GM18858 (cell line): ENCODE measurements around the gene ZNF354B.
"Not testable (repeated sequence)": the region's sequence is repeated elsewhere in the genome, so short reads cannot be mapped to it uniquely, and the experiment has no call there.

Source experiments
- ATAC-seq: cut with Tn5 transposase; IDR thresholded peaks from one replicate; pipeline ENCODE4 v1.9.1; 2021; ENCODE audit not compliant: unreplicated experiment

The ZNF354B gene

GRCh38 chr5:178859625-178860521 is at the start of gene ZNF354B:
Gene ZNF354B, plus strand, starts transcription at chr5:178859953. Its CDS starts 1,095 bp downstream, at chr5:178861048.
- ATAC-seq: peak; percentile 98

GRCh38 chr5:178817506-178817905 is 42.2 kb upstream of the ZNF354B start:
- no peak for ATAC-seq

- ATAC-seq: no peak
Observed at GRCh38 chr5:178818094-178818493, 41.7 kb upstream of the ZNF354B start.

GRCh38 chr5:178820001-178820400 is 39.8 kb upstream of the ZNF354B start:
- ATAC-seq: no peak

- ATAC-seq: no peak
Observed at GRCh38 chr5:178825444-178825843, 34.3 kb upstream of the ZNF354B start.

GRCh38 chr5:178826216-178826615 is 33.5 kb upstream of the ZNF354B start:
- ATAC-seq: no peak

GRCh38 chr5:178827636-178828035 is 32.1 kb upstream of the ZNF354B start:
- ATAC-seq: no peak

- ATAC-seq: no peak
Observed at GRCh38 chr5:178831049-178831448, 28.7 kb upstream of the ZNF354B start.

- ATAC-seq: no peak
Observed at GRCh38 chr5:178832618-178833201, 27.0 kb upstream of the ZNF354B start.

GRCh38 chr5:178836628-178837027 is 23.1 kb upstream of the ZNF354B start:
- no peak for ATAC-seq

- ATAC-seq: not testable (repeated sequence)
Observed at GRCh38 chr5:178838695-178839318, 20.9 kb upstream of the ZNF354B start.

- ATAC-seq: no peak
Observed at GRCh38 chr5:178839319-178839704, 20.4 kb upstream of the ZNF354B start.

GRCh38 chr5:178840399-178840798 is 19.4 kb upstream of the ZNF354B start:
- ATAC-seq: not testable (repeated sequence)

- no peak for ATAC-seq
Observed at GRCh38 chr5:178849316-178849715, 10.4 kb upstream of the ZNF354B start.

GRCh38 chr5:178851951-178852350 is 7.8 kb upstream of the ZNF354B start:
- no peak for ATAC-seq

GRCh38 chr5:178854284-178854683 is 5.5 kb upstream of the ZNF354B start:
- no peak for ATAC-seq

- not testable (repeated sequence) for ATAC-seq
Observed at GRCh38 chr5:178860615-178861014, 862 bp downstream of the ZNF354B start.

GRCh38 chr5:178861627-178862026 is 1.9 kb downstream of the ZNF354B start:
- ATAC-seq: no peak

GRCh38 chr5:178866946-178867345 is 7.2 kb downstream of the ZNF354B start:
- no peak for ATAC-seq

GRCh38 chr5:178869577-178869976 is 9.8 kb downstream of the ZNF354B start:
- ATAC-seq: no peak

GRCh38 chr5:178870411-178870810 is 10.7 kb downstream of the ZNF354B start:
- no peak for ATAC-seq

GRCh38 chr5:178872302-178872701 is 12.5 kb downstream of the ZNF354B start:
- ATAC-seq: no peak
